GM04503 (cell line): ENCODE results near the gene FBXL7.

Source experiments
- DNase-seq: peaks from one replicate; pipeline ENCODE4 v3.0.0-alpha.2; 2012; ENCODE audit warnings: low read depth

FBXL7 gene

DNA sequence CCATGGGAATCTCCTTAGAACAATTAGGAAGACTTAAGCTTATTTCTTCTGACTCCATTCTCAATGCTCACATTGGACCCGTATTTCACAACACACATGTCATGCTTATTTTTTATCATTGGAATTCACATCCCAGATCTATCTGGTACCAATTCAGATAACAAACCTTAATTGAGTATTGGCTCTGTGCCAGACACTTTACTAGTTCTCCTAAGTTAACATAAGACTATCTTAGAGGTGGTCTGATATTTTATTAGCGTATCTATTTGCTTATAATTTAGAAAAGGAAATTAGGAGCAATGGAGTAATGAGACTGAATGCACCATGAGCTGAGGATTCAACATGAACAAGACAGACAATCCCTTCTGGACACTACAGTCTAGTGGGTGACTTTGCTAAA, 45.1 kb downstream of the FBXL7 start:
- no peak for DNase-seq

DNA sequence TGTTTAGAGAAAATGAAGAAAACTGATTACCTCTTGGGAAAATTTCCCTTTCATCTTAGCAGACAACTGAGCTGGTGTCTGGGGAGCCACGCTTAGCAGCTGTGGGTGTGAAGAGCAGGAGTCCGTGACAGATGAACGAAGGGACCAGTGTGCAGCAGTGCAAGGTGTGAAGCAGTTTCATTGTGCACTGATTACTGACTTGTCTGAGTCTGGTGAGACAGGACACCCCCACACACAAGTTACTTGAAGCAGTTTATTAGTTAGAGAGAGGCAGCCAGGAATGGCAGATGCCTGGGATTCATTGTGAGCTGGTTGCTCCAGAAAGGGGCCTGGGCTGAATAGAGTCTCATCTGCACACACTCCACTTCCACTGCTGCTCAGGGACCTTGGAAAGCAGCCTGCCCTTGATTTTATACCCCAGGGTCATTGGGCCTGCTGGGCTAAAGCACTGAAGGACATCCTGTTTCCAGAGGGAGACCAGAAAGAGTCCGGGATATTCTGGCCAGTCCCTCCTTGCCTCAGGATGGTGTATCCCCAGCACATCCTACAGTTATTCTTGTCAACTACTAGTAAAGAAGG, 47.4 kb downstream of the FBXL7 start:
- no peak for DNase-seq

DNA sequence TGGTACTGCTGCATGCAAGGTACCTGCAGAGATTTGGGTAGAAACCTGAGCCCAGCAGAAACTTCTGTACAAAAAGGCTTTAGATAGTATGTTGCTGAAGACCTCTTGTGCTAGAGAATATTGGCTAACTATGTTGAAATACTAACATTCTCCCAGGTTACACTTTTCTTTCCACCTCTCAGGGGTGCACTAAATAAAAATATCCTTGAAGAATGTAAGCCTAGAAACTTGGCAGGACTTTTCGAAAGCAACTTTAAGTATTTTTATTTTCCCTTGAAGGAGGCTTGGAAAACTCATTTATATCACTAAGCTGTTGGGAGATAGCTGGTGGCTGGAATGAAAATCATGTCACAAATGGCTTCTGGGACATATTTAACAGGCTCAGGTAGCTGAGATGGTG, 50.0 kb downstream of the FBXL7 start:
- no peak for DNase-seq

DNA sequence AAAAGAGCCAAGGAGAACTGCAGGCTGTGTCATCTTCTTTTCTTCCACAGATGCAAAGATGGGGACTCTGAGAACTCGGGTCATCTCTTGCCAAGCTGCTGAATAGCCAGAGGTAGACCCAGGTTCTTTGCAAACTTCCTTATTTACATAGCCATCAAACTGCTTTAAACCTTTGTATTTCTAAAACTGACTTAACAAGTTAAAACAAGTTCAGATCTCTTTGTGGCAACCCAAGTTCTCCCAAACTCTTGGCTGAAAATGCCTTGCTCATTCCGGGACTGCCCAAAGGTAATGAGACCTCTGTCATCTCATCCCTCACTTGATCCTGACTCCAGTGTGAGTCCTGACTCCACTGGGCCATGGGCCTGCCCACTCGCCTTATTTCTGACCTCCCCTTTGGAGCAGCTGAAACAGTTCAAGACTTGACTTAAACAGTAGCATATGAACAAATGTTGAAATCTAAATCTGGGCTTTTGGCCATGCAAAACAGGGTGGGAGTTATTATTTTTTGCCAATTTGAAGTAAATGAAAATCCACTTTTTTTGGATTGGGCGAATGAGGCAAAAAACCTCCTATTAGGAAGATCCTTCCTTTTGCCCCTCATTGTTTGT, 50.6 kb downstream of the FBXL7 start:
- no peak for DNase-seq

DNA sequence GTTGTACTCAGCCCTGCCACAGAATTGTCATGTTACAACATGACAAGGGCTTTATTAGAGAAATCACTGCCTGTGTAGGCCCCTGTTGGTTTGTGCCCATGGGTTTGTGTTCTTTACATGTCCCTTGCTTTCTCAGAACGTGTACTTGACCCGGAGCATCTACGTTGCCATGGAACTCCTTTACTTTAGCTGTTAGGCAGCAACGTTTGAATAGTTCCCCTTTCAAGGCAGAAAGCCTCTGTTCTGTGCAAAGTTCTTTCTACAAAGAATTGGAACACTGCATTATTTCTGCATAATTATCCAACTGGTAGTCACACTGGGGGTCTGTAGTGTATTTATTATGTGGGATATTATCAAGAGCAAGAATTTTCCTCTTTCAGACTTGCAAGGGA, 51.1 kb downstream of the FBXL7 start:
- DNase-seq: no peak

DNA sequence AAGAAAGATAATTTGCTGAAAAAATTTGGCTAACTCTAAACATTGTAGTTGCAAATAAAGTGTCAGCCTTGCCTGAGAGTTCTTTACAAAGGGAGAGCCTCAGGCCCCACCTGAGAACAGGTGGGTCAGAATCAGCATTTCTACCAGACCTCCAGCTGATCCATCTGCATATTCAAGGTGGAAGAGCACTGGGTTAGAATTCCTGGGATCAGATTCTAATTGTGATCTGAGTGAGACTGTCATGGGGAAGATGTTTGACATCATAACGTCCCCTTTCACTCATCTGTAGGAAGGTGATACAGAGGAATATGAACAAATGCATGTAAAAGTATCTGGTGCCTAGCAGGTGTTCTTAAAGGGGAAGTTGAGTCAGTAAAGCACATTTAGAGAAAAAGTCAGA, 54.6 kb downstream of the FBXL7 start:
- no peak for DNase-seq

DNA sequence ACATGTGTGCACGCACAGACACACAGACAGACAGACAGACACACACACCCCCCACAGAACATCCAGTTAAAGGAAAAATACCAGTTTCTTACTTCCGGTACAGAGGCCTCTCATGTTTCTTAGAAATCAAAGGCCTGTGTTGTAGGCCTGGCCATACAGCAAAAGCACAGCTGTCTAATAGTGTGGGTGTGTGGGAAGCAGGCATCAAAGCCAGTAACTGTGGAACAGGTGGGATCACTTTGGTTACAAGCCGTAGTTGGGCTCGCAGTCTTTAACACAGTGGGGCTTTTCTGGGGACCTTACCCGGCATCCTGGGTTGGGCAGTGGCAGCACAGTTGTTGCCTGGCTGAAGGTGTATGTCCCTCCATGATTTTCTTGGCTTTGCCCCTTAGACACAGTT, 55.2 kb downstream of the FBXL7 start:
- DNase-seq: no peak

DNA sequence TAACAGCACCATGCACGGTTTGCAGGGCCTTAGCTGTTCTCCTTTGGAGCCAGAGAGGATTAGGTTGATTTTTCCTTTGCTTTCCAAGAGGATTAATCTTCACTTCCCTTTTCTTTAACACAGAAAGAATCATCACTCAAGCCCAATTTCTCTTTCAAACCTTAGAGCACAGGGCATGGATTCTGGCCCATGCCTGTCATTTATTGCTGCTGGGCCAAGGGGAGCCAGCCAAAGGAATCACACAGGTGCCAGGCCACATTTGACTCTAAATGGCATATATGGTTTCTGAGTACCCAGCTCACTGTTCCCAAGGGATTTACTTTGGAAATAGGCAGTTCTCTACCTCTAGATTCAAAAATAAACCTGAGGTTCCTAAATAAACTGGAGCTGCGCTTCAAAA, 58.3 kb downstream of the FBXL7 start:
- no peak for DNase-seq

DNA sequence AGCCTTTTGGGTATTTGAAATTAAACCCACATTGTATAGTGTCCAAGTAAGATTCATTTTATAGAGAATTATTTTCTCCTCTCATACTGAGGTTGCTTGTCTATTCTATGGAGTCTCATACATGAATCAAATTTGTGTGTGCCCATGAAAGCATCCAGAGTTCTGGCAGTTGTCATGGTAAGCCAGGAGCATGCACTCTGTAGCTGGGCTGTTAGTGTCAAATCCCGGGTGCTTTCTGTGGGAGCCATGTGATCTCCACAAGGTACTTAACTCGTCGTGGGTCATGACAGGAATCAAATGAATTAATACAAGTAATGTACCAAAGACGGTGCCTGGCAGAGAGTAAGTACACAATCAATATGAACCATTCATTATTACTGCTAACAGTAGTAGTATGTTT, 58.7 kb downstream of the FBXL7 start:
- DNase-seq: no peak

DNA sequence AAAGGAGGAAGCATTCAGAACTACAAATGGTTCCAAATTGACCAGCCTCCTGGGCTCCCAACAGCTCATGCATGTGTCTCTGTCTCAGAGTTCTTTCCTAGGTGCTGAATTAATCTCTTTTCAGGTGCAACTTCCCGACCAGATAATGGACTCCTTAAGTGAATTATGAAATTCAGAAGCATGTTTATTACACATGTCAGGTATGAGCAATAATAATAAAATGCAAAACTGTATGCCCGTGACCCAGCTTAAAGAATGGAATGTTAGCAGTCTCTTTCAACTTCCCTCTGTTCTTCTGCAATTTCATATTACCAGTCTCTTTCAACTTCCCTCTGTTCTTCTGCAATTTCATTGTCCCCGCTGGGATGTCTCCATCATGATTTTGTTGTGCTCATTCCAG, 60.4 kb downstream of the FBXL7 start:
- DNase-seq: no peak

DNA sequence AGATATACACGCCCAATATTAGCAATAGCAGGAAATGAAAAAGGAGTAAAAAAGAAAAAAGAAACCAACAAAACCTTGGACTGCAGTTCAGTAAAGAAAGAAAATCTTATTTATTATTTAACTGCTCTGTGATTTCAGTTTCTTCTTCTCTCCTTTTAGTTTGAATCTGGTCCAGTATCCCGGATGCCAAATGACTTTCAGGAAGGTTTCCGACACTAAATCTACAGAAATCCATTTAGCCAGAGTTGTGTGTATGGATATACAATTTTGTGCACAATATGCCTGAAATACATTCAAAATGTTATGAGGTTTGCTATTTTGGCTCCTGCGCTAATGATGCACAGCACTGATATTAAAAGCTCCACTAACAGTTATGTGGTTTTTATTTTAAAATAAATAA, 64.5 kb downstream of the FBXL7 start:
- DNase-seq: no peak

DNA sequence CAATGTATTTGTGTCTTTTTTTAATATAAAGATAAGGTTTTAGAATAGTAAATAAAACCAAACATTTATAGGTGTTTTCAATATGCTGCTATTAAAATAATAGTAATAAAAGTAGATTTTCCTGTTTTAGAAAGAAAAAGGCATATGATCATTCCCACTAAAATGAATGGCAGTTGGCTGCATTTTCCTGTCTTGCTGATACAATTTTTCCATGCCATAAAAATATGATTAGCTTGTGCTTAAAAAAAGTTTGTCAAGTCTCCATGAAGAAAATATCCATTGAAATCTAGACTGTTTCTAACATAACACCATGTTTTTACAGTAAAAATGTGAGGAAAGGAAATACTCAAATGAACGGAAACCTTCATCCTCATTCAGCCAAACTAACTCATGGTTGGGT, 65.0 kb downstream of the FBXL7 start:
- no peak for DNase-seq

DNA sequence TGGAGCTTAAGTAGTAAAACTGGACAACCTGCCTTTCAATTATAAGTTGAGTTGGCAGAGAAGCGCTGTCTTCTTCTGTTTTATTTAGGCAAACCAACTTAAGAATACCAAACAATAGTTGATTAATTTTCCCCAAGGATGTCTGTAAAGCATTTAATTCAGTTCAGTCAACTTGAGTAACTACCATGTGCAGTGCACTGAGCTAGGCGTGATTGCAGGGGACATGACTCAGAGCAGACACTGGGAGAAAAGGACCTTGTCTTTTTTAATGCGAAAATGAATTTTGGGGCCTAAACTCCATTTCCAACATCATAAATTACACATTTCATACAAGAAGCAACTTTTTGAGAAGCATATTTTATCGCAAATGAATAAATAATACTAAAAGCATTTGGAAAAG, 66.3 kb downstream of the FBXL7 start:
- DNase-seq: no peak

DNA sequence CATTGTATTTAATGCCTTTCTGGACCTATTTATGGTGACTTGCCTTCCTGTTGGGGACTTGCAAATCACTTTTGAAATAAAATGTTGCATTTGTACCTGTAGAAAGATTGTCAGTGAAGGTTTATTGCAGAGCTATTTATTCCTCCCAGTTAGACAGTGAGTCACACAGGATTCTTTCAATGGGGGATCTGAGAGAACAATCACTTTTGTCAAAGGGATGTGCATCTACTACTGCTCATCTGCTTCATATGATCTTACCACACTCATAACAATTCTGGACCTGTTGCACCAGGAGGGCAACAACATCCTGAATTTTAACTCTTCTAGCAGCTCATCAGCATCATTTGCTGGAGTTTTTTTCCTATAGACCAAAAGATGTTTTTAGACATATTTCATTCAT, 66.8 kb downstream of the FBXL7 start:
- no peak for DNase-seq

DNA sequence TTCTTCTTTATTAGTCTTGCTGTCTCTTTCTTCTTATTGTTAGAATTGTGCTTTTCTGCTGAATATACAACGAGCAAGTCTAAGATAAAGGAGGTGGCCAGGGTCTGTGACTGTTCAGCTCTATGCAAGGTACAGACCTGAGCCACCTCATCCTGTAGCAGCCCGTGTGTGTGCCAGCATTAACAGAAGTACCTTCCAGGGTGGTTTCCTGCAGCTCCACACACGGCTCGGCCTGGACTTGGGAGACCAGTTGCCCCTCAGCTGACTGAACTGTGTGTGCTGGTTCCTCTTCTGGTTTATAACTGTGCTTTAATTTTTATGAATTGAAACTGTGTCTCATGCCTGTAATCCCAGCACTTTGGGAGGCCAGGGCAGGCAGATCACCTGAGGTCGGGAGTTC, 70.5 kb downstream of the FBXL7 start:
- DNase-seq: no peak

DNA sequence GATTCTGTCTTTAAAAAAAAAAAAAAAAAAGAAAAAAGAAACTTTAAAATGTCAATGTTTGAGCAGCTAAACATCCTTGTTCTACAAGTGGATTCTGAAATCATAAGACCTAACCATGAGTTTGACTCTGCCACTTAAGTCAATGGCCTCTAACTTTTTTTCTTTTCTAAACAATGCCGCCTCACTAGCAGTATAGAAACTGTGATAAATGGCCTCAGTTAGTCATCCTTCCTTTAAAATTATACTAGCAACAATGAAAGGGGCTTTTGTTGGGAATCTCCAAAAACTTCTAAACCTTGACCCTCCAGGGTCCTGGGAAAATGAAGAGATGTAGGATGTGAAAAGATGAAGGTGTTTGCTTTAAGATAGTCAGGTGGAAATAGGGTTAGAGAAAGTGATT, 71.1 kb downstream of the FBXL7 start:
- no peak for DNase-seq

DNA sequence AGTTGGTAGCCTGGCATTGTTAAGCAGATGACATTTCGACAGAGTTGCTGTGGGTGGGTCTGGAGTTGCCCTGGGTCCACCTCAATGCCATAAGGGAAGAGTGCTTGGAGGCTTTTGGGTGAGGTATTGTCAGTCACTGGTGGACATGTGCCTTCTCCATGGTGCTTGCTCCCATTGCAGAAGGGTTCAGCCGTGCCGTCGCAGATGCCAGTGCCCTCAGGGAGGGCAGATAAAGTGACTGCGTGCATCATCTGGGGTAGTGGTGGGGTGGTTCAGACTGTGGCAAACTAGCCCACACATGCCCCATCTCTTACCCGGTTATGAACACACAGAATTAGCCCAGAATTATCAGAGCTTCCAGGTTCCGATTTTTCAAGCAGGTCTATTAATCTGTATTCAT, 71.6 kb downstream of the FBXL7 start:
- DNase-seq: no peak

DNA sequence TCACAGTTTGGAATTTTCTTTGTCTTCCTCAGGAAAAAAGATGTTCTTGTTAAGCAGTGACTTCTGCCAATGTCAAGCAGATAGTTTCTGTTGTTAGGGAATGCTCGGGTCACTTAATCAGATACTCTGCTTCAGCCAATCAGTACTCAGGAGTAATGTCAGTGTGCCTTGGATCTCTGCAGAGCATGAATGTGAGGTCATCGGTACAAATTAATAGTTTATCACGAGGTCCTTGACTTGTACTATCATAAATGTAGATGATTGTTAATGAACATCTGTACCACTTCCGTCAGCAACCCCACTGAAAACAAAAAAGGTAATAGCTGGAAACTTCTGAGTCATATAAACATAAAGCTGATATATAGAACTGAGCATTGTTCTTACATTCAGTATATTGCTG, 73.6 kb downstream of the FBXL7 start:
- DNase-seq: no peak

DNA sequence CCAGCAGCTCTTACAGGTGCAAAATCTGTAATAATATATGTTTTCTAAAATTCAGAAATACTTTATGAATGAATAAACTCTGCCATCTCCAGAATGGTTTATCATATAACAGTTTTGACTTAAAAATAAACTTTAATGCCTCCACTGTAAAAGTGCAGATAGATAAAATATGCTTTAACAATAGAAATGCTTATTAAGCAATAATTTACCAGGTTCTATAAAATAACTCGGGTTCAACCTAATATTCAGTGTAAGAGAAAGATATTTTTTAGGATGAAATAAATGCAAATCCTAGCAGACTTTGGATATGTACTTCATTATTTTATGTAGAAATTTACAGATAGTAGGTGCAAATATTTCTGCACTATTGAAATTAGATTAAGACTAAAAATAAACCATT, 74.1 kb downstream of the FBXL7 start:
- DNase-seq: no peak

DNA sequence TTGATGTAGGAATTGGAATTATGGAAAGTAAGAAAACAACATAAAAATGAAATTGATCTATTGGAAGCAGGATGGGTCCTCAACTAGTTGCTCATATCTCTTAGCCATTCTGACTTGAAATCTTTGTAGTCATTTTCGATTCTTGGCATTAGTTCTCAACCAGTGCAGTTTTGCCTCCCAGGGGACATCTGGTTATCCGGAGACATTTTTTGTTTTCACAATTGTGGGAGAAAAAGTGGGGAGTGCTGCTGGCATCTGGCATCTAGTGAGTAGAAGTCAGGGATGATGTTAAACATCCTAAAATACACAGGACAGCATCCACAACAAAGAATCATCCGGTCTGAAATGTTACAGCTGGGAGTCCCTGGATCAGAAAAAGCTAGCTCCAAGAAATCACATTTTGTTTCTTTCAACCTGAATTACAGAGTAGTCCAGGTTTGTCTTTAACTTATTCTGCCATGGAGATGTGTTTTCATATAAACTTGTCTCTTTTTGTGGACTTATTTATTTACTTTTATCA, 74.9 kb downstream of the FBXL7 start:
- DNase-seq: no peak

DNA sequence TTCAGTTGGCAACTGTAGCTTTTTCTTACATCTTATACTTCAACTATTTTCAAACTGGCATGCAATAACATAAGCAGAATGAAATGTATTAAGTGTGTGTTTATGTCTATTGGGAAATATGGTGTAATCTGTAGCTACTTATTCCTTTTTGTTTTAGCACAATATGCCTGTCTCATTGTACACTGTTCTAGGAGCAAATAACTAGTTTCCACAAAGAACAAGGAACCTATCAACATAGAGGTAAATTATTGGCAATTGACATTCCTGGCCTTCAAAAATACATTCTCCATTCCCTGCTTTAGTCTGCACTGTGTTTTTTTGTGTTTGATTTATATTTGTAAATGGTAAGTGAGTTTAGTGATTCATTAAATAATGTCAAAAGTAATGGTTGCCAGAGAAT, 75.7 kb downstream of the FBXL7 start:
- DNase-seq: no peak

DNA sequence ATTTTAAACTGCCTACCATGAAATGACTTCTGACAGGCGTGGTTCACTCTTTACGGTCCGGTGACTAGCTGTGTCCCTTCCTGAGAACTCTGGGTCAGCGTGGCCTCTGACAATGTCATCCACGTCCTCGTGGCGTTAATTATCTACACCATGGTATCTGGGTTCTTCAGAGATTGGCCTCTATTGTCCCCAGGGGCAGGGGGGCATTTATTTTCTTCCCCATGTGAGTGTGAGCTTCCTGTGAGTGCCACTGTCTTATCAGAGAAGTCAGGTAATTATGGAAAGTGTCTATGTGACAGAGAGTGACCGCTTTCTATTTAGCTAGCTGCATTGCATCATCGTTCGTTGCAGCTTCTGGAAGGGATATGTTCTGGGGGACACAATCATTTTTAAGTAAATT, 77.2 kb downstream of the FBXL7 start:
- no peak for DNase-seq

DNA sequence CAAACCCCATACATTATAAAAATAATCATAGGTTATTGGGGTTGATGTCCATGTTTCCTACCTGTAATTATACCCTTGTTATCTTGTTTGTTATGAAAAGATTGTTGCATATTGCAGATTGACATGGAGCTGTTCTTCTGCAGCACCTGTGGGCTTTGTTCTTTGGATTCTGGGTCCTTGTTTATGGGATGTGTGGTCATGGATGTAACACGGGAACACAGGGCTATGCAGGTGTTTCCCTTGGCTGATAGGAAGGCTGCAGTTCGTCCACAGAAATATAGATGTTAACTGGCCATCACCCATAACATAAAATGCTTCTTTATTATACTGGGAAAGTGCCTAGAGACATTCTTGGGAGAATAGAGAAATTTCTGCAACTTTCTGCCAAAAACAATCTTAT, 77.9 kb downstream of the FBXL7 start:
- DNase-seq: no peak

DNA sequence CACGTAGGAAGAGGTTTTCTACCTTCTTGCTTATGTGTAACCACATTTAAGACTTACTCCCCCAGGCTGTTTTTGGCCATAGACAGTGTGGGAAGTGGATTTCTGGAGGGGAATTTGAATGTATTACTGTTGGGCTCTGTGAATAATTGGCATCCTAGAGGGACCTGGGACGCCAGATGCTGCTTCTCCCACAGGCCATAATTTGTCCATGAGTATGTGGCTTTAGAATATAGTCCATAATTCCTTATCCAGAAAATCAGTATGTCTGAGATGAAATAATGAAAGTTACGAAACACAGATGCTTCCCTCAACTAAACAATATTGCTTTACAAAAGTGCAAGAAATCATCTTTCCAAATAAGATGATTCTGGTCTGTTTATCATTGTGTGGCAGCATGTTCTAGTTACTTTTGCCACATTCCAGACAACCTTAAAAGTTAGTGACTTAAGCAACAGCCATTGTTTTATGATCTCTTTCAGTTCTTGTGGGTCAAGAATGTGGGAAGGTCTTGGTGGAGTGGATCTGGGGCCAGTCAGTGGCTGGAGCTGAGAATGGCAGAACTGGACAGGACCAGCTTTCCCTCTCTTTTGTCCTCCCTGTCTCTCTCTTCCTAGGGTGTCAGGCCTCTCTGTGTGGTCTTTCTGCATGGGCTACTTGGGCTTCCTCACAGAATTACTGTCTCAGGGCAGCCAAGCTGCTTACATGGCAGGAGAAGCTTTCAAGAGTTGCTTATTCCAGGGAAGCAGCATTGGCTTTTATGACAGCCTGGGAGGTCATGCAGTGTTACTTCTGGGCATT, 79.4 kb downstream of the FBXL7 start:
- DNase-seq: peak; percentile 64
